Keratinocyte (primary cell): ENCODE measurements around the gene ADGRB3. TPM values are rescaled to one million over a fixed set of nuclear protein-coding genes. Genes with fewer than 3 reads are reported as not detected.

ENCODE experiments used
- DNase-seq: peaks from one replicate; pipeline ENCODE4 v3.0.0-alpha.2; 2011; ENCODE audit warnings: low read depth, missing footprints, low spot score
- FAIRE-seq: peaks from 2 replicates; lab custom pipeline; 2011; peaks lifted over from hg19 to GRCh38; lab: Jason Lieb, UNC
- H2AFZ ChIP-seq: 2 replicates; pipeline ENCODE4 v1.6.0; 2012; ENCODE audit warnings: low read length, control low read depth, inconsistent platforms; ENCODE audit not compliant: control insufficient read depth
- H3K27ac ChIP-seq: 2 replicates; pipeline ENCODE4 v1.5.1; 2011; ENCODE audit warnings: low read length; ENCODE audit not compliant: control insufficient read depth, insufficient read depth
- H3K27me3 ChIP-seq: 3 replicates; pipeline ENCODE4 v1.6.0; 2011; ENCODE audit warnings: low read length; ENCODE audit not compliant: control insufficient read depth, insufficient read depth; ENCODE audit errors: extremely low read depth
- H3K36me3 ChIP-seq, 2 experiments: 2 replicates in 1 of 2; 3 replicates in 1 of 2; pipeline ENCODE4 v1.5.1; 2011; ENCODE audit warnings: low read length in 2 of 2, mild to moderate bottlenecking in 1 of 2; ENCODE audit not compliant: control insufficient read depth in 2 of 2, insufficient read depth in 2 of 2; ENCODE audit errors: extremely low read depth in 1 of 2
- H3K4me1 ChIP-seq: 3 replicates; pipeline ENCODE4 v1.5.1; 2011; ENCODE audit warnings: low read length; ENCODE audit not compliant: control insufficient read depth, insufficient read depth; ENCODE audit errors: extremely low read depth
- H3K4me2 ChIP-seq: 3 replicates; pipeline ENCODE4 v1.6.0; 2011; ENCODE audit warnings: low read depth, low read length; ENCODE audit not compliant: control insufficient read depth, insufficient read depth; ENCODE audit errors: extremely low read depth
- H3K4me3 ChIP-seq, 3 experiments: fragments of 200-600 bp in 1 of 3; sonication (generic) in 1 of 3; 2 replicates in 2 of 3; 3 replicates in 1 of 3; pipeline ENCODE4 v1.5.1; 2011 to 2016; ENCODE audit warnings: low read length in 3 of 3, mild to moderate bottlenecking in 3 of 3, control low read depth in 2 of 3, inconsistent platforms in 1 of 3, low read depth in 1 of 3, mixed read lengths in 1 of 3, mixed run types in 1 of 3, moderate library complexity in 1 of 3; ENCODE audit not compliant: control insufficient read depth in 2 of 3, insufficient read depth in 2 of 3; ENCODE audit errors: extremely low read depth in 1 of 3
- H3K79me2 ChIP-seq: 2 replicates; pipeline ENCODE4 v1.6.0; 2012; ENCODE audit warnings: low read length; ENCODE audit not compliant: control insufficient read depth, insufficient read depth
- H3K9ac ChIP-seq: 3 replicates; pipeline ENCODE4 v1.6.0; 2011; ENCODE audit warnings: low read length; ENCODE audit not compliant: control insufficient read depth, insufficient read depth; ENCODE audit errors: extremely low read depth
- H3K9me1 ChIP-seq: 3 replicates; pipeline ENCODE4 v1.6.0; 2011; ENCODE audit warnings: low read length; ENCODE audit not compliant: control insufficient read depth, insufficient read depth; ENCODE audit errors: extremely low read depth
- H3K9me3 ChIP-seq: 2 replicates; pipeline ENCODE4 v1.5.1; 2012; ENCODE audit warnings: low read depth, low read length; ENCODE audit not compliant: control insufficient read depth
- H4K20me1 ChIP-seq: 3 replicates; pipeline ENCODE4 v1.6.0; 2011; ENCODE audit warnings: low read length; ENCODE audit not compliant: control insufficient read depth, insufficient read depth; ENCODE audit errors: extremely low read depth
- EZH2 ChIP-seq: IDR thresholded peaks from one replicate; pipeline ENCODE4 v1.6.1; 2012; ENCODE audit warnings: inconsistent platforms, mild to moderate bottlenecking, low read length, moderate library complexity
- dilution Hi-C: fragments of 300-500 bp; cut with MboI; formaldehyde crosslinking; loops from one replicate; pipeline ENCODE4 v1.7.0; 2020; ENCODE audit warnings: low sequenced_read_pairs; ENCODE audit not compliant: extremely low pct_ligation_motif_present
- polyA plus RNA-seq, 5 experiments: library from polyadenylated mRNA; depleted of rRNA in 3 of 5; stranded (reverse) in 3 of 5; stranded (forward) in 1 of 5; unstranded in 1 of 5; fragments of >200 nt; gene quantifications; 1 replicate in 1 of 5; 2 replicates in 3 of 5; 3 replicates in 1 of 5; pipeline versions ENCODE4 v1.2.1 to v1.2.3, GENCODE V29; 2011 to 2012; ENCODE audit warnings: missing spikeins in 2 of 5, low read depth in 1 of 5, low replicate concordance in 1 of 5
- TF ChIP-seq, protein P1 (sequence below), 3 experiments: IDR thresholded peaks in 1 of 3; conservative IDR thresholded peaks in 1 of 3; optimal IDR thresholded peaks in 1 of 3; 2 replicates in 2 of 3; 3 replicates in 1 of 3; pipeline versions ENCODE3 to v1.5.1; 2011; ENCODE audit warnings: low read length in 3 of 3, mild to moderate bottlenecking in 3 of 3, moderate library complexity in 2 of 3, control low read depth in 1 of 3, inconsistent platforms in 1 of 3; ENCODE audit not compliant: insufficient read depth in 2 of 3; ENCODE audit errors: extremely low read depth in 1 of 3

ADGRB3 gene
- polyA plus RNA-seq, 1 donor (not counting 4 experiments of a cell fraction or from before 2014, with no cell fraction given) = not detected

DNA sequence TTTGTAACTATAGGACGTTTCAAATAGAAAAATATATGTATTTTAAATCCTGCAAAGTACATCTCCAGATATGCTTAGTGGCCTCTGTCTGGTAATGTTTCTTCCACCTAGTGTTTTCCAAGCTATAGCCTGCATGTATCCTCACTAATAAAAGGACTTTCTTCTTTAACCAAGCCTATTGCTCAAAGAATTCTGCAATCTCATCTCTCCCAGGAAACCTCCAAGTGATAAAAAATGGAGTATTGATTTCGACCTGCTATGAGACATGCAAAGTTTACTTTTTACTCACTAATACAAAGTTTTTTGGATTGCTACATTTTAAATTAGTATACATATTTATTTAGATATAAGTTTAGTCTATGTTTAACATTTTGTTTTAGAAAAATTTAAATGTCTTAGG, 23.3 kb downstream of the ADGRB3 start:
- Histone ChIP-seq H3K9me3 (no peaks in the 10 kb centered on the region), H2AFZ (no peak overlapping the region), H3K79me2 (no peaks in the 10 kb centered on the region), H3K9ac (no peak overlapping the region), H3K4me2 (no peak overlapping the region), H3K9me1 (no peaks in the 10 kb centered on the region), H3K36me3 (no peaks in the 10 kb centered on the region), H3K4me3 (no peak overlapping the region), H3K27ac (no peak overlapping the region), H3K4me1 (no peaks in the 10 kb centered on the region), H4K20me1 (no peaks in the 10 kb centered on the region), H3K27me3 (no peaks in the 10 kb centered on the region)
- dilution Hi-C loops = no loop called here
- DNase-seq (no peak), FAIRE-seq (no peak)
- TF ChIP-seq, protein P1, sequence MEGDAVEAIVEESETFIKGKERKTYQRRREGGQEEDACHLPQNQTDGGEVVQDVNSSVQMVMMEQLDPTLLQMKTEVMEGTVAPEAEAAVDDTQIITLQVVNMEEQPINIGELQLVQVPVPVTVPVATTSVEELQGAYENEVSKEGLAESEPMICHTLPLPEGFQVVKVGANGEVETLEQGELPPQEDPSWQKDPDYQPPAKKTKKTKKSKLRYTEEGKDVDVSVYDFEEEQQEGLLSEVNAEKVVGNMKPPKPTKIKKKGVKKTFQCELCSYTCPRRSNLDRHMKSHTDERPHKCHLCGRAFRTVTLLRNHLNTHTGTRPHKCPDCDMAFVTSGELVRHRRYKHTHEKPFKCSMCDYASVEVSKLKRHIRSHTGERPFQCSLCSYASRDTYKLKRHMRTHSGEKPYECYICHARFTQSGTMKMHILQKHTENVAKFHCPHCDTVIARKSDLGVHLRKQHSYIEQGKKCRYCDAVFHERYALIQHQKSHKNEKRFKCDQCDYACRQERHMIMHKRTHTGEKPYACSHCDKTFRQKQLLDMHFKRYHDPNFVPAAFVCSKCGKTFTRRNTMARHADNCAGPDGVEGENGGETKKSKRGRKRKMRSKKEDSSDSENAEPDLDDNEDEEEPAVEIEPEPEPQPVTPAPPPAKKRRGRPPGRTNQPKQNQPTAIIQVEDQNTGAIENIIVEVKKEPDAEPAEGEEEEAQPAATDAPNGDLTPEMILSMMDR (optimal IDR thresholded peaks at IDR 0.05 in 1 of 3, IDR thresholded peaks at IDR 0.05 in 1 of 3, conservative IDR thresholded peaks at IDR 0.05 in 1 of 3; ENCODE audit: extremely low read depth in 1 of 3, insufficient read depth in 2 of 3, low read length in 3 of 3) = no peak
- no peak for TF ChIP-seq EZH2

DNA sequence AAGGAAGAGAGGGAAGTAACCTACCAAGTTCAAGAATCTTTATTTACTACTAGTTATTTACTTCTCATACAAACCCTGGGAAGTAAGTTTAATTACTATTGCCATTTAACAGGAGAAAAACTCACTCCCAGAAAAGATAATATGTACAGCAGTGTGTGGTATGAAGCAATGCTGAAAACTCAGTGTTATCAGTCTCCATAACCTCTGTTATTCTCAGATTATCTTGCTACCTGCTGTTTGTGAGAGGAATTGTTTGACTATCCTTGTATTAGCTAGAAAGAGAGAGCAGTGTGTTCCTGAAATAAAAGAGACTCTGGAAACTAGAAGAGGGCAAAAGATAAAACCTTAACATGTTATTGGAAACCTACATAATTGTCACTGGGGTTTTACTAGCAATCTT, 38.2 kb downstream of the ADGRB3 start:
- no peak overlapping the region for H3K4me2 ChIP-seq
- H4K20me1 ChIP-seq = no peaks in the 10 kb centered on the region
- no peaks in the 10 kb centered on the region for H3K9me1 ChIP-seq
- H3K27ac ChIP-seq = no peak overlapping the region
- H3K36me3 ChIP-seq = no peaks in the 10 kb centered on the region
- no peaks in the 10 kb centered on the region for H3K79me2 ChIP-seq
- no peak overlapping the region for H3K9ac ChIP-seq
- H3K4me3 ChIP-seq = no peak overlapping the region
- no peak for TF ChIP-seq EZH2
- TF ChIP-seq, protein P1 (optimal IDR thresholded peaks at IDR 0.05 in 1 of 3, IDR thresholded peaks at IDR 0.05 in 1 of 3, conservative IDR thresholded peaks at IDR 0.05 in 1 of 3; ENCODE audit: extremely low read depth in 1 of 3, insufficient read depth in 2 of 3, low read length in 3 of 3) = no peak
- FAIRE-seq = no peak
- no peaks in the 10 kb centered on the region for H3K4me1 ChIP-seq
- H2AFZ ChIP-seq = no peak overlapping the region
- no peaks in the 10 kb centered on the region for H3K27me3 ChIP-seq
- dilution Hi-C loops = no loop called here
- no peak for DNase-seq
- no peaks in the 10 kb centered on the region for H3K9me3 ChIP-seq
